ENCODE results near the gene RALGAPA2. TPM values are rescaled to one million over a fixed set of nuclear protein-coding genes. Genes with fewer than 3 reads are reported as not detected.
A peak's percentile ranks its signal among the peaks of the same experiment; 100 is the strongest.

The RALGAPA2 gene
- total RNA-seq, 1 experiment from 2014 or later = 18.2 TPM

DNA sequence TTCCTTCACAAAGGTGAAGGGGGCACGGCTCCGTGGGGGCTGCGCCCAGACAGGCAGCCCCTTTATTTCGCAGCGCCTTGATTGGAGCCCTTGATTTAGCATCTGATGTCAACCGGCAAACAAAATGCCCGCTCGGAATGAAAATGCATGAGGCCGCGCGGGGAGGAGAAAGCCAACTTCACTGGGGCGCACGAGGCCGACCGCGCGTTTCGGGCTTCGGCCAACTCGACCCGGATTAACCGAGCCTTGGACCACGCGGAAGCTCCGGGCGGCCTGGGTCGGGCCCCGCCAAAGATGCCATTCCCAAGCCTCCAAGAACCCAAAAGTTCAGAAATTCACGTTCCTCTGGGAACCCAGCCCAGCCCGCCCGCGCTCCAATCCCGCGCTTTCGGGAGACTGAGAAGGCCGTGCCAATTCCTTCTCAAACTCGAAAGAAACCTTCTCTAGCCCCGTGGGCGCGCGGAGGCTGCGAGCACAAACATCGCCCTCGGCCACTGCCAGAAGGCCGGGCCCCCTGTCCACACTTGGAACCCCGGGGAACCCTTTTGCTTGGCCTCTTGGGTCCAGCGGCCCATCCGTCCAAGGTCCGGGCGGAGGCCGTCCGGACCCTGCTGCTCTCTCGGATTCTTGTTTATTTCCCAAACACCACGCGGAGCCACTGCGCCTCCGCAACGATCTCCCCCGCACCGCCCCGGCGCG lies 345.4 kb downstream of the RALGAPA2 start:
- DNase-seq (ENCODE audit: low spot score) = peak; percentile 54
- Mint-ChIP-seq H3K27ac (no peak overlapping the region), H3K4me3 (peak overlapping the region; percentile 81), H3K9me3 (no peaks in the 10 kb centered on the region), H3K4me1 (peaks cover 41% of the 10 kb centered on the region), H3K27me3 (ENCODE audit: low read depth) (peaks cover 83% of the 10 kb centered on the region), H3K36me3 (no peaks in the 10 kb centered on the region)
- CTCF ChIA-PET = interaction anchor here (1.3 kb wide), 1 partner anchor 227 kb away, joined by 6 read pairs; no protein-coding TSS in a partner anchor
- TF ChIP-seq, protein P1, sequence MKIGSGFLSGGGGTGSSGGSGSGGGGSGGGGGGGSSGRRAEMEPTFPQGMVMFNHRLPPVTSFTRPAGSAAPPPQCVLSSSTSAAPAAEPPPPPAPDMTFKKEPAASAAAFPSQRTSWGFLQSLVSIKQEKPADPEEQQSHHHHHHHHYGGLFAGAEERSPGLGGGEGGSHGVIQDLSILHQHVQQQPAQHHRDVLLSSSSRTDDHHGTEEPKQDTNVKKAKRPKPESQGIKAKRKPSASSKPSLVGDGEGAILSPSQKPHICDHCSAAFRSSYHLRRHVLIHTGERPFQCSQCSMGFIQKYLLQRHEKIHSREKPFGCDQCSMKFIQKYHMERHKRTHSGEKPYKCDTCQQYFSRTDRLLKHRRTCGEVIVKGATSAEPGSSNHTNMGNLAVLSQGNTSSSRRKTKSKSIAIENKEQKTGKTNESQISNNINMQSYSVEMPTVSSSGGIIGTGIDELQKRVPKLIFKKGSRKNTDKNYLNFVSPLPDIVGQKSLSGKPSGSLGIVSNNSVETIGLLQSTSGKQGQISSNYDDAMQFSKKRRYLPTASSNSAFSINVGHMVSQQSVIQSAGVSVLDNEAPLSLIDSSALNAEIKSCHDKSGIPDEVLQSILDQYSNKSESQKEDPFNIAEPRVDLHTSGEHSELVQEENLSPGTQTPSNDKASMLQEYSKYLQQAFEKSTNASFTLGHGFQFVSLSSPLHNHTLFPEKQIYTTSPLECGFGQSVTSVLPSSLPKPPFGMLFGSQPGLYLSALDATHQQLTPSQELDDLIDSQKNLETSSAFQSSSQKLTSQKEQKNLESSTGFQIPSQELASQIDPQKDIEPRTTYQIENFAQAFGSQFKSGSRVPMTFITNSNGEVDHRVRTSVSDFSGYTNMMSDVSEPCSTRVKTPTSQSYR (CRISPR knock-in tag; IDR thresholded peaks at IDR 0.05) = 0 out of 2 replicates have a peak, but pooled peaks have one; percentile 52
- no peak for TF ChIP-seq IRF2 (CRISPR knock-in tag; IDR thresholded peaks at IDR 0.05; ENCODE audit: borderline replicate concordance, low read depth)
- peak; percentile 71 for TF ChIP-seq FOXP1 (CRISPR knock-in tag; IDR thresholded peaks at IDR 0.05; ENCODE audit: borderline replicate concordance)
- TF ChIP-seq, protein P2, sequence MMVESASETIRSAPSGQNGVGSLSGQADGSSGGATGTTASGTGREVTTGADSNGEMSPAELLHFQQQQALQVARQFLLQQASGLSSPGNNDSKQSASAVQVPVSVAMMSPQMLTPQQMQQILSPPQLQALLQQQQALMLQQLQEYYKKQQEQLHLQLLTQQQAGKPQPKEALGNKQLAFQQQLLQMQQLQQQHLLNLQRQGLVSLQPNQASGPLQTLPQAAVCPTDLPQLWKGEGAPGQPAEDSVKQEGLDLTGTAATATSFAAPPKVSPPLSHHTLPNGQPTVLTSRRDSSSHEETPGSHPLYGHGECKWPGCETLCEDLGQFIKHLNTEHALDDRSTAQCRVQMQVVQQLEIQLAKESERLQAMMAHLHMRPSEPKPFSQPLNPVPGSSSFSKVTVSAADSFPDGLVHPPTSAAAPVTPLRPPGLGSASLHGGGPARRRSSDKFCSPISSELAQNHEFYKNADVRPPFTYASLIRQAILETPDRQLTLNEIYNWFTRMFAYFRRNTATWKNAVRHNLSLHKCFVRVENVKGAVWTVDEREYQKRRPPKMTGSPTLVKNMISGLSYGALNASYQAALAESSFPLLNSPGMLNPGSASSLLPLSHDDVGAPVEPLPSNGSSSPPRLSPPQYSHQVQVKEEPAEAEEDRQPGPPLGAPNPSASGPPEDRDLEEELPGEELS (CRISPR knock-in tag; IDR thresholded peaks at IDR 0.05) = 0 out of 2 replicates have a peak, but pooled peaks have one; percentile 14
- POLR2A ChIA-PET = no interaction called here
- no peak; the same call in 1 of the 2 replicates for ATAC-seq

DNA sequence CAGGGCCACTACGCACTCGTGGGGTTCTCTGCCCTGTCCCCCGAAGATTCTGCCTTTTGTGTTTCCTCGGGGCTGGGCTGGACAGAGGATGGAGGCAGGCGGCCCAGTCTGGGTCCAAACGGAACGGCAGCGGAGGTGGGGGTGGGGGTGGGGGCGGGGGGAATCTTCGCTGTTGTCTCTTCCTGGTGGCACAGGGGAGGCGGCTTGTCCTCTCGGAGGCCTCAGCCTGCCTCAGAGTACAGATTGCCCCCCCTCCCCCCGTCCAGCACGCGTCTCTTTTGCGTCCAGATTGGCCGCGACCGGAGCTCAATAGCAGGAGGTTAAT lies 345.9 kb downstream of the RALGAPA2 start:
- ATAC-seq (no peak), DNase-seq (ENCODE audit: low spot score) (no peak)
- Mint-ChIP-seq H3K36me3 (no peaks in the 10 kb centered on the region), H3K4me1 (peaks cover 41% of the 10 kb centered on the region), H3K27ac (no peak overlapping the region), H3K9me3 (no peaks in the 10 kb centered on the region), H3K4me3 (peak overlapping the region; percentile 81), H3K27me3 (ENCODE audit: low read depth) (peaks cover 83% of the 10 kb centered on the region)
- TF ChIP-seq PRRX2 (CRISPR knock-in tag; IDR thresholded peaks at IDR 0.05) (no peak), TP53 (CRISPR knock-in tag; IDR thresholded peaks at IDR 0.05) (no peak), ETV6 (CRISPR knock-in tag; IDR thresholded peaks at IDR 0.05) (no peak), NFATC4 (CRISPR knock-in tag; IDR thresholded peaks at IDR 0.05) (no peak), FOXK1 (CRISPR knock-in tag; IDR thresholded peaks at IDR 0.05) (no peak), SMAD4 (CRISPR knock-in tag; IDR thresholded peaks at IDR 0.05) (no peak), GRHL2 (CRISPR knock-in tag; IDR thresholded peaks at IDR 0.05; ENCODE audit: insufficient replicate concordance, severe bottlenecking) (no peak), OVOL2 (CRISPR knock-in tag; IDR thresholded peaks at IDR 0.05; ENCODE audit: borderline replicate concordance) (no peak), ATF1 (CRISPR knock-in tag; IDR thresholded peaks at IDR 0.05) (no peak), ZNF671 (CRISPR knock-in tag; IDR thresholded peaks at IDR 0.05) (no peak), ZNF423 (CRISPR knock-in tag; IDR thresholded peaks at IDR 0.05) (no peak), FOXJ3 (CRISPR knock-in tag; IDR thresholded peaks at IDR 0.05; ENCODE audit: borderline replicate concordance) (no peak), ZNF396 (CRISPR knock-in tag; IDR thresholded peaks at IDR 0.05; ENCODE audit: borderline replicate concordance) (no peak), SMAD3 (CRISPR knock-in tag; IDR thresholded peaks at IDR 0.05; ENCODE audit: borderline replicate concordance) (no peak)
- TF ChIP-seq, protein P3, sequence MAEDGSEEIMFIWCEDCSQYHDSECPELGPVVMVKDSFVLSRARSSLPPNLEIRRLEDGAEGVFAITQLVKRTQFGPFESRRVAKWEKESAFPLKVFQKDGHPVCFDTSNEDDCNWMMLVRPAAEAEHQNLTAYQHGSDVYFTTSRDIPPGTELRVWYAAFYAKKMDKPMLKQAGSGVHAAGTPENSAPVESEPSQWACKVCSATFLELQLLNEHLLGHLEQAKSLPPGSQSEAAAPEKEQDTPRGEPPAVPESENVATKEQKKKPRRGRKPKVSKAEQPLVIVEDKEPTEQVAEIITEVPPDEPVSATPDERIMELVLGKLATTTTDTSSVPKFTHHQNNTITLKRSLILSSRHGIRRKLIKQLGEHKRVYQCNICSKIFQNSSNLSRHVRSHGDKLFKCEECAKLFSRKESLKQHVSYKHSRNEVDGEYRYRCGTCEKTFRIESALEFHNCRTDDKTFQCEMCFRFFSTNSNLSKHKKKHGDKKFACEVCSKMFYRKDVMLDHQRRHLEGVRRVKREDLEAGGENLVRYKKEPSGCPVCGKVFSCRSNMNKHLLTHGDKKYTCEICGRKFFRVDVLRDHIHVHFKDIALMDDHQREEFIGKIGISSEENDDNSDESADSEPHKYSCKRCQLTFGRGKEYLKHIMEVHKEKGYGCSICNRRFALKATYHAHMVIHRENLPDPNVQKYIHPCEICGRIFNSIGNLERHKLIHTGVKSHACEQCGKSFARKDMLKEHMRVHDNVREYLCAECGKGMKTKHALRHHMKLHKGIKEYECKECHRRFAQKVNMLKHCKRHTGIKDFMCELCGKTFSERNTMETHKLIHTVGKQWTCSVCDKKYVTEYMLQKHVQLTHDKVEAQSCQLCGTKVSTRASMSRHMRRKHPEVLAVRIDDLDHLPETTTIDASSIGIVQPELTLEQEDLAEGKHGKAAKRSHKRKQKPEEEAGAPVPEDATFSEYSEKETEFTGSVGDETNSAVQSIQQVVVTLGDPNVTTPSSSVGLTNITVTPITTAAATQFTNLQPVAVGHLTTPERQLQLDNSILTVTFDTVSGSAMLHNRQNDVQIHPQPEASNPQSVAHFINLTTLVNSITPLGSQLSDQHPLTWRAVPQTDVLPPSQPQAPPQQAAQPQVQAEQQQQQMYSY (CRISPR knock-in tag; IDR thresholded peaks at IDR 0.05) = no peak
- TF ChIP-seq, protein P4, sequence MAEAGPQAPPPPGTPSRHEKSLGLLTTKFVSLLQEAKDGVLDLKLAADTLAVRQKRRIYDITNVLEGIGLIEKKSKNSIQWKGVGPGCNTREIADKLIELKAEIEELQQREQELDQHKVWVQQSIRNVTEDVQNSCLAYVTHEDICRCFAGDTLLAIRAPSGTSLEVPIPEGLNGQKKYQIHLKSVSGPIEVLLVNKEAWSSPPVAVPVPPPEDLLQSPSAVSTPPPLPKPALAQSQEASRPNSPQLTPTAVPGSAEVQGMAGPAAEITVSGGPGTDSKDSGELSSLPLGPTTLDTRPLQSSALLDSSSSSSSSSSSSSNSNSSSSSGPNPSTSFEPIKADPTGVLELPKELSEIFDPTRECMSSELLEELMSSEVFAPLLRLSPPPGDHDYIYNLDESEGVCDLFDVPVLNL (CRISPR knock-in tag; IDR thresholded peaks at IDR 0.05; ENCODE audit: borderline replicate concordance, low read depth) = no peak
- TF ChIP-seq, protein P5, sequence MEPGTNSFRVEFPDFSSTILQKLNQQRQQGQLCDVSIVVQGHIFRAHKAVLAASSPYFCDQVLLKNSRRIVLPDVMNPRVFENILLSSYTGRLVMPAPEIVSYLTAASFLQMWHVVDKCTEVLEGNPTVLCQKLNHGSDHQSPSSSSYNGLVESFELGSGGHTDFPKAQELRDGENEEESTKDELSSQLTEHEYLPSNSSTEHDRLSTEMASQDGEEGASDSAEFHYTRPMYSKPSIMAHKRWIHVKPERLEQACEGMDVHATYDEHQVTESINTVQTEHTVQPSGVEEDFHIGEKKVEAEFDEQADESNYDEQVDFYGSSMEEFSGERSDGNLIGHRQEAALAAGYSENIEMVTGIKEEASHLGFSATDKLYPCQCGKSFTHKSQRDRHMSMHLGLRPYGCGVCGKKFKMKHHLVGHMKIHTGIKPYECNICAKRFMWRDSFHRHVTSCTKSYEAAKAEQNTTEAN (CRISPR knock-in tag; IDR thresholded peaks at IDR 0.05) = no peak
- TF ChIP-seq, protein P6, sequence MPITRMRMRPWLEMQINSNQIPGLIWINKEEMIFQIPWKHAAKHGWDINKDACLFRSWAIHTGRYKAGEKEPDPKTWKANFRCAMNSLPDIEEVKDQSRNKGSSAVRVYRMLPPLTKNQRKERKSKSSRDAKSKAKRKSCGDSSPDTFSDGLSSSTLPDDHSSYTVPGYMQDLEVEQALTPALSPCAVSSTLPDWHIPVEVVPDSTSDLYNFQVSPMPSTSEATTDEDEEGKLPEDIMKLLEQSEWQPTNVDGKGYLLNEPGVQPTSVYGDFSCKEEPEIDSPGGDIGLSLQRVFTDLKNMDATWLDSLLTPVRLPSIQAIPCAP (CRISPR knock-in tag; IDR thresholded peaks at IDR 0.05) = no peak
- CTCF ChIA-PET = interaction anchor here (1.3 kb wide), 1 partner anchor 227 kb away, joined by 6 read pairs; no protein-coding TSS in a partner anchor
- POLR2A ChIA-PET = no interaction called here
